Tibial artery (tissue), 4 donors: Measurements from ENCODE around the gene SAMD4A.
A peak's percentile ranks its signal among the peaks of the same experiment; 100 is the strongest.

Source experiments
- DNase-seq, 2 donors: peaks; one replicate each; pipeline ENCODE4 v3.0.0-alpha.2; 2019
- H3K27ac ChIP-seq, 2 donors: fragments of 200-600 bp; sonication (generic) in 1 of 2; 1 replicate in 1 of 2; 2 replicates in 1 of 2; pipeline ENCODE4 v1.5.1; 2018 to 2019; ENCODE audit warnings: mild to moderate bottlenecking in 1 of 2
- H3K27me3 ChIP-seq, 2 donors: fragments of 200-600 bp; sonication (generic) in 1 of 2; one replicate each; pipeline versions ENCODE4 v1.5.1 to v1.6.0; 2016 to 2019
- H3K36me3 ChIP-seq, 3 donors: fragments of 200-600 bp; sonication (generic) in 2 of 3; one replicate each; pipeline ENCODE4 v1.5.1; 2016 to 2019; ENCODE audit warnings: mild to moderate bottlenecking in 2 of 3
- H3K4me1 ChIP-seq, 4 donors: fragments of 200-600 bp; sonication (generic) in 2 of 4; 1 replicate in 3 of 4; 2 replicates in 1 of 4; pipeline ENCODE4 v1.5.1; 2016 to 2019
- H3K4me3 ChIP-seq, 2 donors: fragments of 200-600 bp; sonication (generic) in 1 of 2; 1 replicate in 1 of 2; 2 replicates in 1 of 2; pipeline ENCODE4 v1.5.1; 2018 to 2019; ENCODE audit warnings: mild to moderate bottlenecking in 2 of 2
- H3K9me3 ChIP-seq, 3 donors: fragments of 200-600 bp; sonication (generic) in 1 of 3; one replicate each; pipeline ENCODE4 v1.5.1; 2016 to 2019
- intact Hi-C: fragments of 100-400 bp; cut with DNase I; formaldehyde crosslinking; loops from one replicate; pipeline ENCODE4 v1.15.0; 2023; ENCODE audit warnings: low total_unique reads
- TF ChIP-seq, protein P1 (sequence below), 2 experiments: fragments of 200-600 bp in 1 of 2; fragments of 450-650 bp in 1 of 2; IDR thresholded peaks; one replicate each; pipeline ENCODE4 v1.5.1; 2017 to 2019; ENCODE audit warnings: antibody characterized with exemption in 2 of 2, mild to moderate bottlenecking in 1 of 2, moderate library complexity in 1 of 2

SAMD4A gene

DNA sequence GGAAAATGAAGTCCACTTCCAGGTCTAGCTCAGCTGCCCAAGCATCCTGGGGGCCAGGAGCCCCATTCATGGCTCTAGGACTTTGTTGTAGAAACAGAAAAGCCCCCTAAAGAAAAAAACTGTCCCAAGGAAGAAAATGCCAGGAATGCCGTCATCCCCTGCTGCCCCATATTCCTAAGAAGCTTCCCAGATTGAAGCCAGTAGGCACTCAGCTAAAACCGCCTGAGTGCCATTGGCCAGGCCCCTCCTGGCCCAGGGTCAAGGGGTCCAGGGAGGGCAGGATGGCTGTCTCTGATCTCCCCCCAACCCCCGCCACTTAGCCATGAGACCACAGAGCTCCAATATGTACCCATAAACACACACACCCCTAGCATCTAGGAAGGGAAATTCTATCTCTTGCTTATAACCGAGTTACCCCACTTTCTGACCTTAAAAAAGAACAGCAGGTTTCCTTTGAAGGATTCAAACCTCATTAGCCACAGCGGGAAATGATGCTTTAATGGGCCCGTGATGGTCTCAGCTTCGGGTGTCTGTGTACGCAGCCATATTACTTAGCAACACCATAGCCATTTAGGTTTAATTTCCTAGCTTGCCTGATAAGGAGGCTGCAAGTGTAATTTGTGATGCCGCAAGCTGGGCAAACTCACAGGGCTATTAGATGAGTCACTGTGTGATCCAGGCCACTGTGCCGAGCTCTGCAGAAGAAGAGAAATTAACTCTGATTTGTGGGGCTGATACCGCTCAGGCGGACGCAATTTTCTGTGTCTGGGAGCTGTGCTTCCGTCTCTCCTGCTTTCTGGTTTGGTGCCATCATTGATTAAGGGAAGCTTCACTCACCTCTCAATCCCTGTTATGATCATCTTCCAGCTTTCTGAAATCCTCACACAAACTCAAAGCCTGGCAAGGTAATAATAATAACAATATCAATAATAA, 251.5 kb downstream of the SAMD4A start:
- Histone ChIP-seq H3K4me3 (no peak overlapping the region), H3K4me1 (no peaks in the 10 kb centered on the region), H3K27me3 (no peaks in the 10 kb centered on the region), H3K9me3 (peaks cover 0 to 8% (median 6%) of the 10 kb centered on the region in 3 donors), H3K36me3 (no peaks in the 10 kb centered on the region), H3K27ac (no peak overlapping the region)
- DNase-seq, result peak in 1 of 2 donors; percentile 65
- TF ChIP-seq, protein P1, sequence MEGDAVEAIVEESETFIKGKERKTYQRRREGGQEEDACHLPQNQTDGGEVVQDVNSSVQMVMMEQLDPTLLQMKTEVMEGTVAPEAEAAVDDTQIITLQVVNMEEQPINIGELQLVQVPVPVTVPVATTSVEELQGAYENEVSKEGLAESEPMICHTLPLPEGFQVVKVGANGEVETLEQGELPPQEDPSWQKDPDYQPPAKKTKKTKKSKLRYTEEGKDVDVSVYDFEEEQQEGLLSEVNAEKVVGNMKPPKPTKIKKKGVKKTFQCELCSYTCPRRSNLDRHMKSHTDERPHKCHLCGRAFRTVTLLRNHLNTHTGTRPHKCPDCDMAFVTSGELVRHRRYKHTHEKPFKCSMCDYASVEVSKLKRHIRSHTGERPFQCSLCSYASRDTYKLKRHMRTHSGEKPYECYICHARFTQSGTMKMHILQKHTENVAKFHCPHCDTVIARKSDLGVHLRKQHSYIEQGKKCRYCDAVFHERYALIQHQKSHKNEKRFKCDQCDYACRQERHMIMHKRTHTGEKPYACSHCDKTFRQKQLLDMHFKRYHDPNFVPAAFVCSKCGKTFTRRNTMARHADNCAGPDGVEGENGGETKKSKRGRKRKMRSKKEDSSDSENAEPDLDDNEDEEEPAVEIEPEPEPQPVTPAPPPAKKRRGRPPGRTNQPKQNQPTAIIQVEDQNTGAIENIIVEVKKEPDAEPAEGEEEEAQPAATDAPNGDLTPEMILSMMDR (IDR thresholded peaks at IDR 0.05), result no peak
- intact Hi-C loops, result no loop called here

DNA sequence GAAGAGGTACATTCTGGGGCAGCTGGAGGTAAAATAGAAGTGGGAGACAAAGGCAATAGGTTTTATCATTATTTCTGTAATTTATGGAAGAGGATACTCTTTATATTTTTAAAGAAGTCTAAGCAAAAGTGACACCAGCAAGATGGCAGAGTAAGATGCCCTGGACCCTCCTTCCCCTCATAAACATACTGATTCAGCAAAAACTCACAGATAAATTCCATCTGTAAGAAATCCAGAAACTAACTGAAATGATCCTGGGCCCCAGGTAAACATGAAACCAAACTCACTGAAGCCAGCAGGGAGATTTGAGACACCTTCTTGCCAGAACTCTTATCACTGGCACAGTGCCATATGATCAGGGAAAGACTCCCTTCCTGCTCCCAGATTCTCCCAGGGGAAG, 255.8 kb downstream of the SAMD4A start:
- H3K4me3 ChIP-seq, result no peak overlapping the region
- no peaks in the 10 kb centered on the region for H3K27me3 ChIP-seq
- no peak overlapping the region for H3K27ac ChIP-seq
- no peak for DNase-seq
- TF ChIP-seq, protein P1 (IDR thresholded peaks at IDR 0.05), result no peak
- H3K9me3 ChIP-seq, result peaks cover 0 to 22% (median 18%) of the 10 kb centered on the region in 3 donors
- intact Hi-C loops, result no loop called here
- H3K4me1 ChIP-seq, result no peaks in the 10 kb centered on the region
- H3K36me3 ChIP-seq, result no peaks in the 10 kb centered on the region

DNA sequence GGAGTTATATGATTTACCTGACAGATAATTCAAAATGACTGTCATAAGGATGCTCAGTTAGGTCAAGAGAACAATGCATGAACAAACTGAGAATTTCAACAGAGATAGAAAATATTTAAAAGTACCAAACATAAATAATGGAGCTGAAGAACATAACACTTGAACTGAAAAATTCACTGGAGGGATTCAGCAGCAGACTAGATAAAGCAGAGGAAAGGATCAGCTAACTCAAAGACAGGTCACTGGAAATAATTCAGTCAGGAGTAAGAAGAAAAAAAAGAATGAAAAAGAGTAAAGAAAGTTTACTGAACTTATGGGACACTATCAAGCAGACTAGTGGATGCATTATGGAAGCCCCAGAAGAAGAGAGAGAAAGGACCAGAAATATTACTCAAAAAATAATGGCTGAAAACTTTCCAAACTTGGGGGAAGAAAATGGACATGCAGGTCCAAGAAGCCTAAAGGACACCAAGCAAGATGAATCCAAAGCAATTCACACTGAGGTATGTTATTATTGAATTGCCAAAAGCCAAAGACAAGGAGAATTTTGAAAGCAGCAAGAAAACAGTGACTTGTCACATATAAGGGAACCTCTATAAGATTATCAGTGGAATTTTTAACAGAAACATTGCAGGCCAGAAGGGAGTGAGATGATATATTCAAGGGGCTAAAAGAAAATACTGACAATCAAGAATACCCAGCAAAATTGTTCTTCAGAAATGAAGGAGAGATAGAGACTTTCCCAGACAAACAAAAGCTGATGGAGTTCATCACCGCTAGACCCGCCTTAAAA, 257.0 kb downstream of the SAMD4A start:
- no peak overlapping the region for H3K4me3 ChIP-seq

DNA sequence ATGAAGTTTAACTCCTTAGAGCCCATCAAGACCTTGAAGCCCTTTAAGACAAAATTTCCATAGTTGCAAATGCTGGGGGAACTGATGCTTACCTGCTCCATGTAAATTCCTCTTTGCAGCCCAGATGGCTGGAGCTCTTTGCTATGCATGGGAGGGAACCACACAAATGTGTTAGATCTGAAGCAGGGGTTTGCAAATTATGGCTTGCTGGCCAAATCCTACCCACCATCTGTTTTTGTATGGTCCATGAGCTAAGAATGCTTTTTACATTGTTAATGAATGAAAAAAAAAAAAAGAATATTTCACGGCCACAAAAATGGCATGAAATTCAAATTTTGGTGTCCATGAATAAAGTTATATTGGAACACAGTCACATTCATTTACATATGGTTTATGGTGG, 261.1 kb downstream of the SAMD4A start:
- DNase-seq, result no peak
- intact Hi-C loops, result no loop called here
- Histone ChIP-seq H3K9me3 (peaks cover 0 to 20% (median 14%) of the 10 kb centered on the region in 3 donors), H3K36me3 (no peaks in the 10 kb centered on the region), H3K27me3 (no peaks in the 10 kb centered on the region), H3K4me3 (no peak overlapping the region), H3K27ac (no peak overlapping the region), H3K4me1 (no peaks in the 10 kb centered on the region)
- TF ChIP-seq, protein P1 (IDR thresholded peaks at IDR 0.05), result no peak

More for the DNA sequence above, 257.0 kb downstream of the SAMD4A start:
- Histone ChIP-seq H3K27me3 (no peaks in the 10 kb centered on the region), H3K9me3 (peaks cover 0 to 22% (median 18%) of the 10 kb centered on the region in 3 donors), H3K4me1 (no peaks in the 10 kb centered on the region), H3K27ac (no peak overlapping the region), H3K36me3 (no peaks in the 10 kb centered on the region)
- TF ChIP-seq, protein P1 (IDR thresholded peaks at IDR 0.05), result no peak
- DNase-seq, result no peak
- intact Hi-C loops, result no loop called here

DNA sequence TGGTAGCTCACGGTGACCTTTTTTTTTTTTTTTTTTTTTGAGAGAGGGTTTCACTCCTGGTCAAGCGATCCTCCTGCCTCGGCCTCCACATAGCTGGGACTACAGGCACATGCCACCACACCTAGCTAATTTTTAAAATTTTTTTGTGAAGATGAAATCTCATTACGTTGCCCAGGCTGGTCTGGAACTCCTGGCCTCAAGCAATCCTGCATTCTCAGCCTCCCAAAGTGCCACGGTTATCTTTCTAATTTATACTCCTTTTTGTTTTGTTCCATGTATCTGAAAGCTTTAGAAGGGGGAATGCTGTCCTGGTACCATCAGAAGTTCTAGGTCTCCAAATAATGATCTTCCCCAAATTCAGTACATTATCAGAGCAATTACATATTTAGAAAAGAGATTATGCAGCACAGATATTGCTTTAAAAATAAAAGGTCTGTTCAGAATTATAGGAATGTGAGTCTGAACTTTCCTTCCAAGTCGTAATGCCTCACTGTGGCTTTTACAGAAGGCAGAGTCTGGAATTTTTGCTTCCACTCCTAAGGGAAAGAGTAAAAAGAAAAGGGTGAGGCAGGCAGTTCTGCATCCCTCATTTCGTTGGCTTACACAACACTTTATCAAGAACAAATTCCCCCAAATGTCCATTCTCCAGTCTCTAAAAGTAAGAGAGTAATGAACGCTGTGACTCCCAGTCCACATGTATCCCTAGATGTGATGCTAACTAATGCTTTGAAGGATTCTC, 262.7 kb downstream of the SAMD4A start:
- no peak for DNase-seq
- intact Hi-C loops, result no loop called here
- Histone ChIP-seq H3K4me1 (no peaks in the 10 kb centered on the region), H3K27ac (no peak overlapping the region), H3K27me3 (no peaks in the 10 kb centered on the region), H3K9me3 (peaks cover 0 to 6% (median 0%) of the 10 kb centered on the region in 3 donors), H3K4me3 (no peak overlapping the region), H3K36me3 (no peaks in the 10 kb centered on the region)
- TF ChIP-seq, protein P1 (IDR thresholded peaks at IDR 0.05), result no peak
